C4-2B (cell line): ENCODE measurements around the gene ORM1.

Experiments used
- CTCF ChIP-seq: fragments of 450-650 bp; conservative IDR thresholded peaks from 2 replicates; pipeline ENCODE4 v1.5.1; 2017; ENCODE audit warnings: mild to moderate bottlenecking
- ZFX ChIP-seq: fragments of 450-650 bp; IDR thresholded peaks from 2 replicates; pipeline ENCODE4 v1.6.1; 2017

- TF ChIP-seq CTCF (no peak), ZFX (no peak)
Measured at GRCh38 chr9:114275246-114276004, 47.5 kb upstream of the ORM1 start.
